ENCODE measurements around the gene ARHGAP15. TPM values are rescaled to one million over a fixed set of nuclear protein-coding genes. Genes with fewer than 3 reads are reported as not detected.

ARHGAP15 gene
- total and polyA plus RNA-seq, 2 experiments from 2014 or later = 0.26 TPM; not detected in 1

- Histone ChIP-seq H3K4me1 (ENCODE audit: insufficient read depth) (no peaks in the 10 kb centered on the region), H4K20me1 (replicated peaks; ENCODE audit: insufficient read depth) (no peaks in the 10 kb centered on the region), H3K4me2 (no peak overlapping the region), H3K9me2 (ENCODE audit: insufficient read depth) (no peaks in the 10 kb centered on the region), H3K27ac (ENCODE audit: low read depth) (no peak overlapping the region), H3K36me3 (ENCODE audit: insufficient read depth) (no peaks in the 10 kb centered on the region), H3K4me3 (no peak overlapping the region), H3F3A (replicated peaks; ENCODE audit: low read depth) (no peaks in the 10 kb centered on the region), H2AFZ (peak overlapping the region; percentile 40; the same call in 1 of the 2 replicates), H3K79me2 (replicated peaks; ENCODE audit: insufficient read depth) (no peaks in the 10 kb centered on the region), H3K27me3 (ENCODE audit: insufficient read depth) (no peaks in the 10 kb centered on the region)
- no peaks in the 10 kb centered on the region for H3K27me3 Mint-ChIP-seq (ENCODE audit: insufficient read depth, low read depth, poor library complexity)
- no peaks in the 10 kb centered on the region for H3K9me3 Mint-ChIP-seq
- no peak for TF ChIP-seq JUNB (IDR thresholded peaks at IDR 0.05; ENCODE audit: unreplicated experiment)
- no peak for TF ChIP-seq EZH2 (IDR thresholded peaks at IDR 0.05; ENCODE audit: low read depth, unreplicated experiment)
- no peak for TF ChIP-seq CTCF (conservative IDR thresholded peaks at IDR 0.05; ENCODE audit: low read depth in 2 of 2)
- no peak for TF ChIP-seq POLR2AphosphoS5 (IDR thresholded peaks at IDR 0.05; ENCODE audit: low read depth)
- TF ChIP-seq ETS1 (IDR thresholded peaks at IDR 0.05) = no peak
- no peak for TF ChIP-seq ZNF114 (CRISPR knock-in tag; IDR thresholded peaks at IDR 0.05)
- TF ChIP-seq STAT1 (IDR thresholded peaks at IDR 0.05; ENCODE audit: unreplicated experiment) = no peak
- TF ChIP-seq ZNF462 (CRISPR knock-in tag; IDR thresholded peaks at IDR 0.05) = no peak
- no peak for TF ChIP-seq ZNF331 (CRISPR knock-in tag; IDR thresholded peaks at IDR 0.05; ENCODE audit: low read depth)
- TF ChIP-seq CREB1 (CRISPR knock-in tag; IDR thresholded peaks at IDR 0.05; ENCODE audit: low read depth) = no peak
- no peak for TF ChIP-seq NANOG (IDR thresholded peaks at IDR 0.05; ENCODE audit: borderline replicate concordance)
- TF ChIP-seq EZH2phosphoT487 (IDR thresholded peaks at IDR 0.05; ENCODE audit: unreplicated experiment) = no peak
- no peak for TF ChIP-seq REST (IDR thresholded peaks at IDR 0.05; ENCODE audit: unreplicated experiment)
- H3K4me3 Mint-ChIP-seq = no peak overlapping the region
- H3K27ac Mint-ChIP-seq = no peak overlapping the region
- ATAC-seq (no peak), DNase-seq (ENCODE audit: low spot score) (no peak)
- H3K4me1 Mint-ChIP-seq = no peaks in the 10 kb centered on the region
- no peaks in the 10 kb centered on the region for H3K36me3 Mint-ChIP-seq (ENCODE audit: low read depth)
Observed at GRCh38 chr2:143313861-143314260, 184.6 kb downstream of the ARHGAP15 start.

Data from GM23338 (cell line).